Stimulated activated CD4-positive, alpha-beta T cell treated with anti-CD3 and anti-CD28 coated beads, TNF-alpha, amount 100 ng/mL, for 24 hours (primary cell): Measurements from ENCODE around the gene PMF1.

Experiments
- DNase-seq, 3 experiments: peaks; one replicate each; pipeline ENCODE4 v3.0.0-alpha.2; 2020; ENCODE audit warnings: low read depth in 3 of 3

Gene PMF1

DNA sequence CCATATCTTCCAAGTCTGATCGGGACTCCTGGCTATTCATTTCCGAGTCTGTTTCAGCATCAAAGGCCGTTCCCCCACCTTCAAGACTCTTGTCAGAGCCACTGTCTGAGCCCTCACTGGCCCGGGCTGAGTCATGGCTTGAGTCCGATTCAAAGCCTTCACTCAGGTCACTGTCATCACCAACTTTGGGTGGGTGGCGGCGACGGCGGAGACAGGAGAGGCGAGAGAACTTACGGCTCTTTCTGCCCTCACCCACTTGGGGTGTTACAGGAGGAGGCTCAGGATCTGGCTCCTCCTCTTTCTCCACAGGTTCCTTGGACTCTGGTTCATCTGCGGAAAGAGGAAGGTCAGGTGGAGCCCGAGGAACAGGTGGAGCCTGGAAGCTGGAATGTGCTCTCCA lies 53.2 kb downstream of the PMF1 start:
- DNase-seq = no peak

DNA sequence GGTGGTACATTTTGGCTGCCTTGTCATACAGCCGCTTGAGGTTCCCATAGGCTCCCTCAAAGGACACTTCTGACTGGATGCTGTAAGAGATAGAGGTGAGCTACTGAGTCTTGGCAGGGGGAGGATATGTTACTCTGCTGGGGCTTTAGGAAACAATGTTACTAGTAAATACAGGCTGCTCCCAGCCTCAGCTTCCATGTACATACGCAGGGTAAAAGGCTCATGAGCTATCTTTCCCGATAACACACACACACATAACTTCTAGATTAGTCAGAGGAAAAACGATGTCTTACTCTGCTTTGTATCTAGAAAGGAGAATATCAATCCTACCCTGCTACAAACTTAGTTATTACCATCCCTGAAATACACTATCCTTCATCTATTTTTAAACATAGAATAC lies 55.5 kb downstream of the PMF1 start:
- DNase-seq = no peak

- no peak for DNase-seq
These were observed 57.5 kb downstream of the PMF1 start for GRCh38 chr1:156270314-156270713.

GRCh38 chr1:156276532-156276931 lies 63.7 kb downstream of the PMF1 start:
- no peak for DNase-seq

DNA sequence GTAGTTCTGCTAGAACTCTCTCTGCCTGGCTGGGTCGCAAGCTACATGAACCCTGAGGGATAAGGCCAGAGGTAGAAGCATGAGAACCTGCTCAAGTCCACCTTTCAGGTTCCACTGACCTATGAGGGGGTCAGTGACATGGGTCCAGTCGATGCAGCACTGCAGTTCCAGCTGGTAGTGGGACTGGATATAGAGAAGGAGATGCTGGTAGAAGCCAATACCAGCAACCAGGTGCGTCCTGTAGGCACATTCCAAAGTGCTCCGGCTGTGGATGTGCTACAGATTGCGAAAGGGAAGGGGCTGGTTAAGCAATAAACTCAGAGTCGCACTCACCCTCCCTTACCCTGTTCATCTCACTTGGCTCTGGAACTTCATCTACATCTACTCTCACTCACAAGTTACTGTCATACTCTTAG lies 64.2 kb downstream of the PMF1 start:
- no peak for DNase-seq

DNA sequence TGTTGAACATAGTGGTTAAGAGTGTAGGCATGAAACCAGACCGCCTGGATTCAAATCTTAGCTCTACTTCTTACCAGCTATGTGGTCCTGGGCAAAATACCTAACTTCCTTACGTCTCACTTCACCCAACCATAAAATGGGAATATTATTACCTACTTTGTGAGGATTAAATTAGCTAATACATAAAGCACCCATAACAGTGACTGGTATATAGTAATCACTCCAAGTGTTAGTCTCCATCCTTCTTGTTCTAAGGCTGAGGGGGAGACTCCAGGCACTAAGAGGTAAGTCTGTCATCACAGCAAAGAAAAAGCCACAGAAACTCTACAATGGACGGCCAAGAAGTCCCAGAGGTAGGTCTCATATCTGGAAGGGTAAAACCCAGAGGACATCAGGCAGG lies 67.0 kb downstream of the PMF1 start:
- DNase-seq = no peak

GRCh38 chr1:156281281-156281680 lies 68.5 kb downstream of the PMF1 start:
- peak in 2 of 3 experiments; percentile 15 to 51 for DNase-seq

- peak in 1 of 3 experiments; percentile 32 for DNase-seq
These were observed 69.1 kb downstream of the PMF1 start for GRCh38 chr1:156281693-156282478.

DNA sequence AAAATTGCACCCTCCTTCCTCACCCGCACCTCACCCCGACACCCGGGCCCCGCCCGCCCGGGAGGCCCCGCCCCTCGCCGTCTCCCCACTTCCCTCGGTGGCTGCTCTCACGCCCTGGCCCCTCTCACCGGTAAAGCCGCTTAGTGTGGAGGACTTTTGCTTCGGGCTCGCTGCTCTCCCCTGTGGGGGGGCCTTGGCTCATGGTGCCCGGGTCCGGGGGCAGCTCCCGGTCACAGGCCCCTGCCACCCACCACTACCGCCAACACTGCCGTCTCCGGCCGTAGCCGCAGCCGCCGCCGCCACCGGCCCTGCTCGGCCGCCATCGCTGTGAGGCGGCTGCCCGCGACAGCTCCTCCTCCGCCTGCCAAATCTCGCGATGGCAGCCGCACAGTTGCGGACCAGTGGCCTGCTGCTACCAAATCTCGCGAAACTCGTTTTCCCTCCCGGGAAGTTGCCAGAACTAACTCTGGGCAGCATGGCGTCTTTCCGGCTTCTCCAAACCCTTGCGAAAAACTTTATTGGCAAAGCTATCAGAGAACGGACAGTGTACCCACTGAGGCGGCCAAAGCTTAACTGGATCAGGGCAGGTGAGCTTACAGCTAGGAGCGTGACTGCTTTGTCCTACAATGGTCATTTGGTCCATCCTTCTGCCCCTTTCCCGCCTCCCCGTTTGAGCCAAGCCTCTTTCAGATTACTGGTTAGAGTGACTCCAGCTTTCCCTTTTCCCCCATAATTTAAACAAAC lies 69.8 kb downstream of the PMF1 start, which contains the start of gene SMG5:
TSS of gene SMG5 (minus strand) at position 347 of the 744 bp plus-strand sequence. CDS start at position 202, 145 bp downstream.
- DNase-seq = peak; percentile 91 to 95 (median 95)

- DNase-seq = no peak
These were observed 70.7 kb downstream of the PMF1 start for GRCh38 chr1:156283521-156283920.

DNA sequence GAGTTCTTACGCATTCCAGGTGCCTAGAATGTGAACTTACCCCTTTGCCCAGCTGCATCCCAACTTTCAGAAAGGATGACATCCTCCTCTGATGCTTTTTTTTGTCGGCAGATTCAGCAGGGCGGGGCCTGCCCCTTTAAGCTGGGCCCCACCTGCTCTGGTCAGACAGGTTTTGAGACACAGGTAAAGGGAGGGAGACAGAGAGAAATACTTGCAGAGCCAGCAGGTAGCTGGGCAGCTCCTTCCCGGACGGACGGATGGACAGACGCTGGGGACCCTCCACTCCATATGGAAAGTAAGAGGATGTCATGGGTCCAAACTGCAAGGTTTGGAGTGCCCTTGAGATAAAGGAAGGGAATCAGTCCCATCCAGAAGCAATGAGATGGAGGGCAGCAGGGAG lies 71.3 kb downstream of the PMF1 start, which contains the start of gene TMEM79:
TSS of gene TMEM79 (plus strand) at position 214 of the 400 bp plus-strand sequence. CDS start 902 bp downstream, outside the sequence.
- DNase-seq = no peak

GRCh38 chr1:156284757-156285156 lies 72.0 kb downstream of the PMF1 start:
- no peak for DNase-seq

GRCh38 chr1:156285437-156285836 lies 72.6 kb downstream of the PMF1 start:
- no peak for DNase-seq

DNA sequence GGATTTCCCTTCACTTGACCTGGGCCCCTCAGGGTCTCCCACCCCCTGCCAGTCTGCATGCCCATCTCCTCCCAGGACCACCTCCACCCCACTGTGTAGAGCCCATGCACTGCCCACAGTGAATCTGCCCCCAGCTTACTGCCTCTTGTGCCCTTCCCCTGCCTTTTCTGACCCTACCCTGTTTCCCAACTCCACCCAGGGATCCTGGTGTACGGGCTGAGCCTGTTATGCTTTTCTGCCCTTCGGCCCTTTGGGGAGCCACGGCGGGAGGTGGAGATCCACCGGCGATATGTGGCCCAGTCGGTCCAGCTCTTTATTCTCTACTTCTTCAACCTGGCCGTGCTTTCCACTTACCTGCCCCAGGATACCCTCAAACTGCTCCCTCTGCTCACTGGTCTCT lies 73.3 kb downstream of the PMF1 start:
- no peak for DNase-seq
